ENCODE results near the gene PRPH. TPM values are rescaled to one million over a fixed set of nuclear protein-coding genes. Genes with fewer than 3 reads are reported as not detected.
A peak's percentile ranks its signal among the peaks of the same experiment; 100 is the strongest.

PRPH gene
- total and polyA plus RNA-seq, 2 of the 13 experiments (the other 11 are each of a cell fraction or from before 2014, with no cell fraction given) = 0.12 TPM; not detected in 1

DNA sequence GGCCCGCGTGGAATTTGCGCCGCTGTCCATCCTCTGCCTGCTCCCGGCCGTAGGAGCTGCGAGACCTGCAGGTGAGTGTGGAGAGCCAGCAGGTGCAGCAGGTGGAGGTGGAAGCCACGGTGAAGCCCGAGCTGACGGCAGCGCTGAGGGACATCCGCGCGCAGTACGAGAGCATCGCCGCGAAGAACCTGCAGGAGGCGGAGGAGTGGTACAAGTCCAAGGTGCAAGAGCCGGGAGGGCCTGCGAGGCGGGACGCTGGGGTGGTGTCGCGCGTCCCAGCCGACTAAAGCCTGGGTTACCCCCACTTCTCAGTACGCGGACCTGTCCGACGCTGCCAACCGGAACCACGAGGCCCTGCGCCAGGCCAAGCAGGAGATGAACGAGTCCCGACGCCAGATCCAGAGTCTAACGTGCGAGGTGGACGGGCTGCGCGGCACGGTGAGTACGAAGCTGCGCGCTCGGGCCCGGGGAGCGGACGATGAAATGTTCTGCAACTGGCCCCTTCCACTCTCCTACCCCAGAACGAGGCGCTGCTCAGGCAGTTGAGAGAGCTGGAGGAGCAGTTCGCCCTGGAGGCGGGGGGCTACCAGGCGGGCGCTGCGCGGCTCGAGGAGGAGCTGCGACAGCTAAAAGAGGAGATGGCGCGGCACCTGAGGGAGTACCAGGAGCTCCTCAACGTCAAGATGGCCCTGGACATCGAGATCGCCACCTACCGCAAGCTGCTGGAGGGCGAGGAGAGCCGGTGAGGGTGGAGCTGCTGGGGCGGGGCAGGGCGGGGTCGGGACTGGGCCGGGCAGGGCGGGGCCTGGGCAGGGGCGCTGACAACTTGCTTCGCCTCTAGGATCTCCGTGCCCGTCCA is 2.1 kb downstream of the PRPH start (continued):
- TF ChIP-seq, protein P1, sequence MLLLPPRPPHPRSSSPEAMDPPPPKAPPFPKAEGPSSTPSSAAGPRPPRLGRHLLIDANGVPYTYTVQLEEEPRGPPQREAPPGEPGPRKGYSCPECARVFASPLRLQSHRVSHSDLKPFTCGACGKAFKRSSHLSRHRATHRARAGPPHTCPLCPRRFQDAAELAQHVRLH (CRISPR knock-in tag; IDR thresholded peaks at IDR 0.05; ENCODE audit: borderline replicate concordance, low read depth) = 0 out of 2 replicates have a peak, but pooled peaks have one; percentile 2
- TF ChIP-seq, protein P2, sequence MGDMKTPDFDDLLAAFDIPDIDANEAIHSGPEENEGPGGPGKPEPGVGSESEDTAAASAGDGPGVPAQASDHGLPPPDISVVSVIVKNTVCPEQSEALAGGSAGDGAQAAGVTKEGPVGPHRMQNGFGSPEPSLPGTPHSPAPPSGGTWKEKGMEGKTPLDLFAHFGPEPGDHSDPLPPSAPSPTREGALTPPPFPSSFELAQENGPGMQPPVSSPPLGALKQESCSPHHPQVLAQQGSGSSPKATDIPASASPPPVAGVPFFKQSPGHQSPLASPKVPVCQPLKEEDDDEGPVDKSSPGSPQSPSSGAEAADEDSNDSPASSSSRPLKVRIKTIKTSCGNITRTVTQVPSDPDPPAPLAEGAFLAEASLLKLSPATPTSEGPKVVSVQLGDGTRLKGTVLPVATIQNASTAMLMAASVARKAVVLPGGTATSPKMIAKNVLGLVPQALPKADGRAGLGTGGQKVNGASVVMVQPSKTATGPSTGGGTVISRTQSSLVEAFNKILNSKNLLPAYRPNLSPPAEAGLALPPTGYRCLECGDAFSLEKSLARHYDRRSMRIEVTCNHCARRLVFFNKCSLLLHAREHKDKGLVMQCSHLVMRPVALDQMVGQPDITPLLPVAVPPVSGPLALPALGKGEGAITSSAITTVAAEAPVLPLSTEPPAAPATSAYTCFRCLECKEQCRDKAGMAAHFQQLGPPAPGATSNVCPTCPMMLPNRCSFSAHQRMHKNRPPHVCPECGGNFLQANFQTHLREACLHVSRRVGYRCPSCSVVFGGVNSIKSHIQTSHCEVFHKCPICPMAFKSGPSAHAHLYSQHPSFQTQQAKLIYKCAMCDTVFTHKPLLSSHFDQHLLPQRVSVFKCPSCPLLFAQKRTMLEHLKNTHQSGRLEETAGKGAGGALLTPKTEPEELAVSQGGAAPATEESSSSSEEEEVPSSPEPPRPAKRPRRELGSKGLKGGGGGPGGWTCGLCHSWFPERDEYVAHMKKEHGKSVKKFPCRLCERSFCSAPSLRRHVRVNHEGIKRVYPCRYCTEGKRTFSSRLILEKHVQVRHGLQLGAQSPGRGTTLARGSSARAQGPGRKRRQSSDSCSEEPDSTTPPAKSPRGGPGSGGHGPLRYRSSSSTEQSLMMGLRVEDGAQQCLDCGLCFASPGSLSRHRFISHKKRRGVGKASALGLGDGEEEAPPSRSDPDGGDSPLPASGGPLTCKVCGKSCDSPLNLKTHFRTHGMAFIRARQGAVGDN (CRISPR knock-in tag; IDR thresholded peaks at IDR 0.05) = peak; percentile 45; the same call in 1 of the 2 replicates
- TF ChIP-seq HOXA3 (CRISPR knock-in tag; IDR thresholded peaks at IDR 0.05) = no peak
- no peak for TF ChIP-seq MAFF (IDR thresholded peaks at IDR 0.05; ENCODE audit: low read depth, low read length)
- no peak for TF ChIP-seq RORA (CRISPR knock-in tag; IDR thresholded peaks at IDR 0.05)
- TF ChIP-seq HOXD1 (CRISPR knock-in tag; IDR thresholded peaks at IDR 0.05) = 0 out of 2 replicates have a peak, but pooled peaks have one; percentile 40
- TF ChIP-seq MEIS2 (CRISPR knock-in tag; IDR thresholded peaks at IDR 0.05) = peak; percentile 7; the same call in 1 of the 2 replicates
- TF ChIP-seq BCL6 (CRISPR knock-in tag; IDR thresholded peaks at IDR 0.05) = no peak
- TF ChIP-seq ZNF777 (CRISPR knock-in tag; IDR thresholded peaks at IDR 0.05) = peak; percentile 38; the same call in 1 of the 2 replicates
- TF ChIP-seq ZNF530 (CRISPR knock-in tag; IDR thresholded peaks at IDR 0.05; ENCODE audit: low read depth) = no peak
- TF ChIP-seq ZNF605 (CRISPR knock-in tag; IDR thresholded peaks at IDR 0.05) = no peak
- peak; percentile 62; the same call in 1 of the 2 replicates for TF ChIP-seq CENPT (CRISPR knock-in tag; IDR thresholded peaks at IDR 0.05; ENCODE audit: low read depth)
- TF ChIP-seq SCMH1 (CRISPR knock-in tag; IDR thresholded peaks at IDR 0.05; ENCODE audit: borderline replicate concordance) = no peak
- TF ChIP-seq MAZ (IDR thresholded peaks at IDR 0.05; ENCODE audit: borderline replicate concordance, low read depth, low read length) = no peak
- peak; percentile 55; the same call in 1 of the 2 replicates for TF ChIP-seq MAZ (CRISPR knock-in tag; IDR thresholded peaks at IDR 0.05; ENCODE audit: low read depth)
- TF ChIP-seq EZH2 (conservative IDR thresholded peaks at IDR 0.05; ENCODE audit: low read depth, low read length) = 0 out of 2 replicates have a peak, but pooled peaks have one; percentile 76
- peak; percentile 75; the same call in 1 of the 2 replicates for TF ChIP-seq EED (CRISPR knock-in tag; IDR thresholded peaks at IDR 0.05)
- TF ChIP-seq PHF8 (CRISPR knock-in tag; IDR thresholded peaks at IDR 0.05) = 0 out of 2 replicates have a peak, but pooled peaks have one; percentile 30
- TF ChIP-seq SNAI1 (CRISPR knock-in tag; IDR thresholded peaks at IDR 0.05; ENCODE audit: borderline replicate concordance) = 0 out of 2 replicates have a peak, but pooled peaks have one; percentile 35
- no peak for TF ChIP-seq MBNL3 (CRISPR knock-in tag; conservative IDR thresholded peaks at IDR 0.05)
- TF ChIP-seq RFXAP (CRISPR knock-in tag; IDR thresholded peaks at IDR 0.05; ENCODE audit: borderline replicate concordance) = no peak
- no peak for TF ChIP-seq RFX5 (IDR thresholded peaks at IDR 0.05; ENCODE audit: low read depth, low read length)
- TF ChIP-seq PCBP1 (IDR thresholded peaks at IDR 0.05; ENCODE audit: borderline replicate concordance, low read depth, low read length) = 0 out of 2 replicates have a peak, but pooled peaks have one; percentile 27

All from HepG2 (cell line).